ENCODE data around the gene TAF4.
"Not testable (repeated sequence)": the region's sequence is repeated elsewhere in the genome, so short reads cannot be mapped to it uniquely, and the experiment has no call there.

The TAF4 gene

GRCh38 chr20:61978491-61978890 is 87.2 kb downstream of the TAF4 start:
- TF ChIP-seq POLR2A (IDR thresholded peaks at IDR 0.05; ENCODE audit: low read depth, low read length) (no peak), TAF1 (IDR thresholded peaks at IDR 0.05; ENCODE audit: borderline replicate concordance, low read depth, low read length) (no peak), POLR2AphosphoS5 (IDR thresholded peaks at IDR 0.05; ENCODE audit: low read depth, low read length) (no peak)
- no peak for FAIRE-seq
- no peak for DNase-seq (ENCODE audit: insufficient read length)

GRCh38 chr20:61977419-61977786 is 88.3 kb downstream of the TAF4 start:
- FAIRE-seq (no peak), DNase-seq (ENCODE audit: insufficient read length) (no peak)
- no peak for TF ChIP-seq TAF1 (IDR thresholded peaks at IDR 0.05; ENCODE audit: borderline replicate concordance, low read depth, low read length)
- no peak for TF ChIP-seq POLR2A (IDR thresholded peaks at IDR 0.05; ENCODE audit: low read depth, low read length)
- no peak for TF ChIP-seq POLR2AphosphoS5 (IDR thresholded peaks at IDR 0.05; ENCODE audit: low read depth, low read length)

- TF ChIP-seq POLR2AphosphoS5 (IDR thresholded peaks at IDR 0.05; ENCODE audit: low read depth, low read length): no peak
- no peak for TF ChIP-seq TAF1 (IDR thresholded peaks at IDR 0.05; ENCODE audit: borderline replicate concordance, low read depth, low read length)
- TF ChIP-seq POLR2A (IDR thresholded peaks at IDR 0.05; ENCODE audit: low read depth, low read length): no peak
- no peak for FAIRE-seq
- DNase-seq (ENCODE audit: insufficient read length): no peak
These were observed 88.8 kb downstream of the TAF4 start for GRCh38 chr20:61976644-61977418.

GRCh38 chr20:61976263-61976643 is 89.4 kb downstream of the TAF4 start:
- DNase-seq (ENCODE audit: insufficient read length) (no peak), FAIRE-seq (no peak)
- TF ChIP-seq POLR2AphosphoS5 (IDR thresholded peaks at IDR 0.05; ENCODE audit: low read depth, low read length) (no peak), POLR2A (IDR thresholded peaks at IDR 0.05; ENCODE audit: low read depth, low read length) (no peak), TAF1 (IDR thresholded peaks at IDR 0.05; ENCODE audit: borderline replicate concordance, low read depth, low read length) (no peak)

GRCh38 chr20:61975407-61976129 is 90.1 kb downstream of the TAF4 start:
- no peak for DNase-seq (ENCODE audit: insufficient read length)
- TF ChIP-seq POLR2AphosphoS5 (IDR thresholded peaks at IDR 0.05; ENCODE audit: low read depth, low read length) (no peak), TAF1 (IDR thresholded peaks at IDR 0.05; ENCODE audit: borderline replicate concordance, low read depth, low read length) (no peak), POLR2A (IDR thresholded peaks at IDR 0.05; ENCODE audit: low read depth, low read length) (no peak)
- no peak for FAIRE-seq

GRCh38 chr20:61974357-61974665 is 91.4 kb downstream of the TAF4 start:
- no peak for DNase-seq (ENCODE audit: insufficient read length)
- no peak for TF ChIP-seq TAF1 (IDR thresholded peaks at IDR 0.05; ENCODE audit: borderline replicate concordance, low read depth, low read length)
- no peak for TF ChIP-seq POLR2A (IDR thresholded peaks at IDR 0.05; ENCODE audit: low read depth, low read length)
- no peak for TF ChIP-seq POLR2AphosphoS5 (IDR thresholded peaks at IDR 0.05; ENCODE audit: low read depth, low read length)
- FAIRE-seq: no peak

GRCh38 chr20:61973515-61974356 is 91.9 kb downstream of the TAF4 start:
- no peak for DNase-seq (ENCODE audit: insufficient read length)
- no peak for FAIRE-seq
- TF ChIP-seq TAF1 (IDR thresholded peaks at IDR 0.05; ENCODE audit: borderline replicate concordance, low read depth, low read length) (no peak), POLR2A (IDR thresholded peaks at IDR 0.05; ENCODE audit: low read depth, low read length) (no peak), POLR2AphosphoS5 (IDR thresholded peaks at IDR 0.05; ENCODE audit: low read depth, low read length) (no peak)

- no peak for DNase-seq (ENCODE audit: insufficient read length)
- FAIRE-seq: no peak
- TF ChIP-seq POLR2AphosphoS5 (IDR thresholded peaks at IDR 0.05; ENCODE audit: low read depth, low read length): no peak
- TF ChIP-seq TAF1 (IDR thresholded peaks at IDR 0.05; ENCODE audit: borderline replicate concordance, low read depth, low read length): no peak
- TF ChIP-seq POLR2A (IDR thresholded peaks at IDR 0.05; ENCODE audit: low read depth, low read length): no peak
These were observed 92.8 kb downstream of the TAF4 start for GRCh38 chr20:61972636-61973508.

GRCh38 chr20:61971595-61971994 is 94.1 kb downstream of the TAF4 start:
- not testable (repeated sequence) for FAIRE-seq; DNase-seq (ENCODE audit: insufficient read length)

GRCh38 chr20:61970357-61970756 is 95.3 kb downstream of the TAF4 start:
- DNase-seq (ENCODE audit: insufficient read length) (no peak), FAIRE-seq (no peak)
- TF ChIP-seq POLR2AphosphoS5 (IDR thresholded peaks at IDR 0.05; ENCODE audit: low read depth, low read length) (no peak), POLR2A (IDR thresholded peaks at IDR 0.05; ENCODE audit: low read depth, low read length) (no peak), TAF1 (IDR thresholded peaks at IDR 0.05; ENCODE audit: borderline replicate concordance, low read depth, low read length) (no peak)

GRCh38 chr20:61969806-61970205 is 95.9 kb downstream of the TAF4 start:
- FAIRE-seq (no peak), DNase-seq (ENCODE audit: insufficient read length) (no peak)
- no peak for TF ChIP-seq TAF1 (IDR thresholded peaks at IDR 0.05; ENCODE audit: borderline replicate concordance, low read depth, low read length)
- no peak for TF ChIP-seq POLR2A (IDR thresholded peaks at IDR 0.05; ENCODE audit: low read depth, low read length)
- TF ChIP-seq POLR2AphosphoS5 (IDR thresholded peaks at IDR 0.05; ENCODE audit: low read depth, low read length): no peak

All from GM12892 (cell line).